DMS153 (cell line): ENCODE data around the gene TOGARAM1.
"Not testable (repeated sequence)": the region's sequence is repeated elsewhere in the genome, so short reads cannot be mapped to it uniquely, and the experiment has no call there.

Experiments used
- DNase-seq: peaks from one replicate; lab custom pipeline; 2025; lab: John Stamatoyannopoulos, UW

Gene TOGARAM1

GRCh38 chr14:45044638-45045037 lies 82.6 kb downstream of the TOGARAM1 start:
- DNase-seq: no peak

DNA sequence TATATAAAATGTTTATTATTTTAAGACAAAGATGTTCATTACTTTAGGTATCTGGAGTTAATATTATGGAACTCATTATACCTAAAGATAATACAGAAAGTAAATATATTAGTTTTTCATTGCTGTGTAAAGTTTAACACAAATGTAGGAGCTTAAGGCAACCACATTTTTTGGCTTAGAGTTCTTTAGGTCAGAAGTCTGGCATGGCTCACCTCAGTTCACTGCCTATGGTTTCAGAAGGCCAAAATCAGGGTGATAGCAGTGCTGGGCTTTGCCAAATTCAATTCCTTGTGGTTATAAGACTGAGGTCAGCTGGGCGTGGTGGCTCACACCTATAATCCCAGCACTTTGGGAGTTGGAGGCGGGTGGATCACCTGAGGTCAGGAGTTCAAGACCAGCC lies 86.4 kb downstream of the TOGARAM1 start:
- no peak for DNase-seq

- DNase-seq: no peak
Measured at GRCh38 chr14:45051180-45051579, 89.2 kb downstream of the TOGARAM1 start.

- no peak for DNase-seq
Measured at GRCh38 chr14:45051896-45052295, 89.9 kb downstream of the TOGARAM1 start.

GRCh38 chr14:45057349-45057748 lies 95.4 kb downstream of the TOGARAM1 start:
- no peak for DNase-seq

- no peak for DNase-seq
Measured at GRCh38 chr14:45057881-45058364, 95.9 kb downstream of the TOGARAM1 start.

GRCh38 chr14:45060551-45060950 lies 98.6 kb downstream of the TOGARAM1 start:
- DNase-seq: no peak

- no peak for DNase-seq
Measured at GRCh38 chr14:45065540-45065939, 103.5 kb downstream of the TOGARAM1 start.

GRCh38 chr14:45065956-45066355 lies 104.0 kb downstream of the TOGARAM1 start:
- DNase-seq: no peak

GRCh38 chr14:45066667-45067066 lies 104.7 kb downstream of the TOGARAM1 start:
- no peak for DNase-seq

GRCh38 chr14:45068396-45068795 lies 106.4 kb downstream of the TOGARAM1 start:
- no peak for DNase-seq

DNA sequence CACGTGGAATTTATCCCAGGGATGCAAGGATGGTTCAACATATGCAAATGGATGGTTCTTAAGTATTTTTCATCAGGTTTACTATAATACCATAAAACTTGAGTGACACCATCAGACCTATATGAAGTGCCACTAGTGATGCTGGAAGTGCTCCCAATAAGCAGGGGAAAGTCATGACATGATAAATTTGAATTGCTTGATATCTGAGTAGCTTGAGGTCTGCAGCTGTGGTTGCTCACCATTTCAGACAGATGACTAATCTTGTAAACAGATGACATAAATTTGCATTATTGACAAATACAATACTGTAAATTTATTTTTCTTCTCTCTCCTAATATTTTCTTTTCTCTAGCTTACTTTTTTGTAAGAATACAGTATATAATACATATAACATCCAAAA lies 108.2 kb downstream of the TOGARAM1 start:
- DNase-seq: no peak

DNA sequence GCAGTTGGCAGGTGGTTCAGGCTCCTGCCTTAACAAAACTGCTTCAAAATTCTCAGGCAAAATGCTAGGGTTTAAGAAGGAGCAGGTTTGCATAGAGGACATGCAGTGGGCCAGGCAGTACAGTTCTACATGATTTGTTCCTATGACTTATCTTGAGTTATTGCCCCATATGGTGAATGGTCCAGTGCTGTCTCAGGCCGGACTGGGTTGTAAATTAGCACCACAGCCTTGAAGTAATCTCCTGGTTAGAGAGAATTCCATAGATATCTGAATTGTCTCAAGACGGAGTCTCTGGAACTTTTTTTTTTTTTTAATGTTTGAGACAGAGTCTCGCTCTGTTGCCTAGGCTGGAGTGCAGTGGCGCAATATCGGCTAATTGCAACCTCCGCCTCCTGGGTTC lies 110.1 kb downstream of the TOGARAM1 start:
- no peak for DNase-seq

- no peak for DNase-seq
Measured at GRCh38 chr14:45073231-45073879, 111.4 kb downstream of the TOGARAM1 start.

- no peak for DNase-seq
Measured at GRCh38 chr14:45078323-45078722, 116.3 kb downstream of the TOGARAM1 start.

- DNase-seq: not testable (repeated sequence)
Measured at GRCh38 chr14:45080416-45080968, 118.5 kb downstream of the TOGARAM1 start.

DNA sequence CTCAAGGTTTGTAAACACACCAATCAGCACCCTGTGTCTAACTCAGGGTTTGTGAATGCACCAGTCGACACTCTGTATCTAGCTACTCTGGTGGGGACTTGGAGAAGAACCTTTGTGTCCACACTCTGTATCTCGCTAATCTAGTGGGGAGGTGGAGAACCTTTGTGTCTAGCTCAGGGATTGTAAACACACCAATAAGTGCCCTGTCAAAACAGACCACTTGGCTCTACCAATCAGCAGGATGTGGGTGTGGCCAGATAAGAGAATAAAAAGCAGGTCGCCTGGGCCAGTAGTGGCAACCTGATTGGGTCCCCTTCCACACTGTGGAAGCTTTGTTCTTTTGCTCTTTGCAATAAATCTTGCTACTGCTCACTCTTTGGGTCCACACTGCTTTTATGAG lies 119.1 kb downstream of the TOGARAM1 start:
- not testable (repeated sequence) for DNase-seq

- no peak for DNase-seq
Measured at GRCh38 chr14:45082420-45082819, 120.4 kb downstream of the TOGARAM1 start.

- DNase-seq: no peak
Measured at GRCh38 chr14:45083617-45083975, 121.6 kb downstream of the TOGARAM1 start.

DNA sequence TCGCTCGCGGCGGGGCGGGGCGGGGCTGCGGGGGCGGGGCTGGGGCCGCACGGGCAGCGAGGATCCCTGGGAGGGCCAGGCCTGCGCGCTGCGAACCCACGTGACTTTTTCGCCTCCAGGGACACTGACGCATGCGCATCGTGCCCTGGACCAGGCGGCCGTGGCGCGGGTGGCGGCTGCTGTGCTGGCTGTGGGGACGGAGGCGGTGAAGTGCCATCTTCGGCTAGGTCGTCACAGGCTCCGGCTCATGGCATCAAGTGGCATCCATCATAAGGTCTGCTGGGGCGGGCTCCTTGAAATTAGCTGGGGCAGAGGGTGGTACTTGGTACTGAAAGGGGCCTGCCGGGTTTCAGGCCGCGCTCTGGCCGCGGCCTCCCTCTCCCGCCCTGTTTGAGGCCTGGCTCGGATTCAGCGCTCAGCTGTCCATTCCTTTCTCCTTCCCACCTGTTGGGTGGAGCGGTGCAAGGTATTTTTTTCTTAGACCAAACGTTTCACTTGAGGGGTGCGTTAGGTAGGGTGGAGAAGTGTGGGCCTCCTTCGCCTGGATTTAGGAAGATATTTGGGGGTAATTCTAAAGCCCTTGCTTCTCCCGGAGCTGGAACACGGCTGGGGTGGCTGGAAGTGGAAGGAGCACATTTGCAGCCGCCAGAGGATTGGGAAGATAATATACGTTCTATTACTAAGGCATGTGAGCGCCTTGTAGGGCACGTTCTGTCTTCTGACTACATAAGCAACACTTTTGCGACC lies 122.2 kb downstream of the TOGARAM1 start, which contains the start of gene PRPF39:
Gene PRPF39 (plus strand): TSS at position 141 of the 747 bp plus-strand sequence. CDS start 11,124 bp downstream, outside the sequence.
- peak; percentile 86 for DNase-seq

- no peak for DNase-seq
Measured at GRCh38 chr14:45084946-45085346, 123.0 kb downstream of the TOGARAM1 start.

DNA sequence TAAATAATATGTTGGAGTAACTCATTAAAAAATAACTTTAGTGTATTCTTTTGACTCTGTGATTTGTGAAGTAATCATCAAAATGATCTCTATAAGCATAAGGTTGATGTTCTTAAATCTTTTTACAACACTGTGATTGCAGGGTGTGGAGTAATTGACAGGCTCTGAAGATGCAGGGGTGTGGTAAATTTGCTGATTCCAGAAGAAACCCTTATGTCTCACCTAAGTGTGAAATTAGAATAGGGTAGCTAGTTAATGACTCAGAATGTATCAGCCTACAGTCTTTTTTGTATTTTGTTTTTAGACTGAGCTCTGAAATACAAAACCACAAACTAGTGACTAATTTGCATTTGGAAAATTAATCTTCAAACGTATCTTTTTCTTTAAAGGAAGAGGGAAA lies 127.8 kb downstream of the TOGARAM1 start:
- no peak for DNase-seq

GRCh38 chr14:45091710-45092109 lies 129.7 kb downstream of the TOGARAM1 start:
- no peak for DNase-seq
